ENCODE results near the gene PAGR1.
A peak's percentile ranks its signal among the peaks of the same experiment; 100 is the strongest.
"Not testable (repeated sequence)": the region's sequence is repeated elsewhere in the genome, so short reads cannot be mapped to it uniquely, and the experiment has no call there.

The PAGR1 gene

GRCh38 chr16:29813644-29814562 lies 2.0 kb upstream of the PAGR1 start:
- peak; percentile 43 for DNase-seq

- peak; percentile 43 for DNase-seq
Measured at GRCh38 chr16:29814592-29814991, 1.4 kb upstream of the PAGR1 start.

GRCh38 chr16:29815032-29815721 lies 775 bp upstream of the PAGR1 start:
- peak; percentile 73 for DNase-seq

GRCh38 chr16:29816694-29817441 lies 916 bp downstream of the PAGR1 start:
- peak; percentile 65 for DNase-seq

- DNase-seq, result no peak
Measured at GRCh38 chr16:29818082-29818481, 2.1 kb downstream of the PAGR1 start.

- DNase-seq, result peak; percentile 38
Measured at GRCh38 chr16:29819506-29819905, 3.6 kb downstream of the PAGR1 start.

- peak; percentile 78 for DNase-seq
Measured at GRCh38 chr16:29820271-29820701, 4.3 kb downstream of the PAGR1 start, which contains the start of gene MVP. TSS of gene MVP (plus strand) at chr16:29820462. CDS start at chr16:29830550, 10,088 bp downstream.

GRCh38 chr16:29820730-29821642 lies 5.0 kb downstream of the PAGR1 start:
- no peak for DNase-seq

GRCh38 chr16:29821643-29822115 lies 5.7 kb downstream of the PAGR1 start:
- DNase-seq, result no peak

- no peak for DNase-seq
Measured at GRCh38 chr16:29824589-29825144, 8.7 kb downstream of the PAGR1 start.

GRCh38 chr16:29825145-29826044 lies 9.4 kb downstream of the PAGR1 start:
- DNase-seq, result peak; percentile 97

- no peak for DNase-seq
Measured at GRCh38 chr16:29826342-29826695, 10.4 kb downstream of the PAGR1 start.

- DNase-seq, result no peak
Measured at GRCh38 chr16:29830774-29831173, 14.8 kb downstream of the PAGR1 start.

- no peak for DNase-seq
Measured at GRCh38 chr16:29831490-29831889, 15.5 kb downstream of the PAGR1 start.

GRCh38 chr16:29833219-29833618 lies 17.3 kb downstream of the PAGR1 start:
- not testable (repeated sequence) for DNase-seq

- DNase-seq, result no peak
Measured at GRCh38 chr16:29834079-29834478, 18.1 kb downstream of the PAGR1 start.

GRCh38 chr16:29835926-29836325 lies 20.0 kb downstream of the PAGR1 start:
- no peak for DNase-seq

GRCh38 chr16:29836623-29837022 lies 20.7 kb downstream of the PAGR1 start:
- DNase-seq, result no peak

- no peak for DNase-seq
Measured at GRCh38 chr16:29837841-29838240, 21.9 kb downstream of the PAGR1 start.

- no peak for DNase-seq
Measured at GRCh38 chr16:29839822-29840221, 23.9 kb downstream of the PAGR1 start.

- no peak for DNase-seq
Measured at GRCh38 chr16:29840240-29840639, 24.3 kb downstream of the PAGR1 start.

Measured in NCI-H82 (cell line).